ENCODE data around the gene PIP4K2B. TPM values are rescaled to one million over a fixed set of nuclear protein-coding genes. Genes with fewer than 3 reads are reported as not detected.

Gene PIP4K2B
- total and polyA plus RNA-seq, 9 of the 15 experiments (the other 6 are each of a cell fraction or from before 2014, with no cell fraction given) = 3.7 to 29.9 (median 23.0) TPM

DNA sequence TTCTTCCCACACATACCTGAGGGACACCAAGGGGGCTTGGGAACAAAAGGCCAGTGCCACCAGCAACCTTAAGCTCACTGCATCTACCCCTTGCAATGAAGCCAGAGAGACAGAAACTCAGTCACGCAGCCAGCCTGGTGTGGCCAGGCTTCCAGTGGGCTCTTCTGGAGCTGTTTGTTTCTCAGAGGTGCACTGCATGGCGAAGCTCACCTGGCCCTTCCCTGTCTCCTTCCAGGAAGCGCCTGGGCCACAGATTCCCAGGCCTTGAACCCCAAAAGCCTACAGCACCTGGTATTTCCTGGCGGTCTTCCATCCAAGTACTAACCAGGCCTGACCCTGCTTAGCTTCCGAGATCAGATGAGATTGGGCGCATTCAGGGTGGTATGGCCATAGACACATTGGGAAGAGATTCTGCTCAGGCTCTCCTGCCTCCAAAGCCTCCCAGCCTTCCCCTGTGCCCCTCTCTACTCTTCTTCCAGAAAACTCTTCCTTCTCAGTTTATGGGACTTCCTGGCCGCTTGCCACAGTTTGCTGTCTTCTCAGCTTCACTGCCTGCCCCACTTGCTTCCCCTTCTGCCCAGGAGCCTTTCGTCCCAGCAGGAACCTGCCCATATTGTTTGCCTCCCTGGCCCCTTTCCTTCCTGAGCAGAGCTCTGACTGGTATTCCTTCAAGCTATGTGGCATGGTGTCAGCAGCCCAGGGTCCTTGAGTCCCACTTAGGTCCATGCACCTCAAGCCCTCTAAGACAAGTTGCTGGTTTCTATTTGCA, 67.6 kb downstream of the PIP4K2B start:
- ChIA-PET POLR2A (interaction anchor here (0.6 to 1.8 kb wide), 13 partner anchors 11 to 297 kb away, joined by 3 to 6 read pairs (median 3); partner anchors contain the start of gene MLLT6), CTCF (ENCODE audit: low intra/inter-chr PET ratio) (interaction anchor here (1.1 kb wide), 1 partner anchor 55 kb away, joined by 3 read pairs; no protein-coding TSS in a partner anchor)
- H3K9me3 ChIP-seq (replicated peaks; ENCODE audit: control insufficient read depth, insufficient read depth, low read depth, low read length) = no peaks in the 10 kb centered on the region
- H3K27ac ChIP-seq (ENCODE audit: extremely low read depth, low read depth, low read length) = peak overlapping the region; percentile 49; the same call in 1 of the 3 replicates
- peaks cover 49% of the 10 kb centered on the region; the same call in 2 of the 3 replicates for H3K36me3 ChIP-seq (ENCODE audit: control insufficient read depth, insufficient read depth, low read length)
- H3K9ac ChIP-seq (ENCODE audit: insufficient read depth in 1 of 2, low read depth in 2 of 2, low read length in 2 of 2) = peak overlapping the region; percentile 65 to 96
- no TSS peak for BruUV-seq (replicated peaks)
- peak overlapping the region; percentile 55; the same call in 1 of the 2 replicates for H3K4me3 ChIP-seq
- FAIRE-seq (no peak), ATAC-seq (no peak), DNase-seq (ENCODE audit: extremely low read depth in 1 of 4, low spot score in 3 of 4) (no peak)
- intact Hi-C loops (cut with micrococcal nuclease) = no loop called here
- TF ChIP-seq TCF7 (IDR thresholded peaks at IDR 0.05; ENCODE audit: borderline replicate concordance) (no peak), NFIC (IDR thresholded peaks at IDR 0.05) (peak; percentile 44; the same call in 1 of the 2 replicates)
- H3K79me2 ChIP-seq (ENCODE audit: control insufficient read depth, insufficient read depth, low read length) = peaks cover 24% of the 10 kb centered on the region
- H3K4me2 ChIP-seq (ENCODE audit: insufficient read depth, low read length) = peak overlapping the region; percentile 88
- 75% methylated on average over 8 of the region's 8 CpGs for WGBS (ENCODE audit: insufficient coverage, low coverage, missing lambda C conversion rate)
- in situ Hi-C loops (cut with MboI) = loop anchor here (5.0 kb wide), 1 partner anchor 54 kb away; no protein-coding TSS in a partner anchor
- peaks cover 3% of the 10 kb centered on the region for H3K9me1 ChIP-seq (ENCODE audit: control insufficient read depth, insufficient read depth, low read length)
- peaks cover 43 to 76% of the 10 kb centered on the region in 2 experiments for H3K4me1 ChIP-seq (replicated peaks in 1 of 2; ENCODE audit: control insufficient read depth in 2 of 2, insufficient read depth in 2 of 2, low read length in 2 of 2)
- 0 out of 2 replicates have a peak, but pooled peaks cover 3% of the 10 kb centered on the region for H4K20me1 ChIP-seq (replicated peaks; ENCODE audit: control insufficient read depth, insufficient read depth, low read length)
- no peaks in the 10 kb centered on the region for H3K27me3 ChIP-seq (ENCODE audit: control insufficient read depth in 2 of 2, insufficient read depth in 2 of 2, low read length in 2 of 2)
- H2AFZ ChIP-seq (ENCODE audit: low read depth, low read length) = no peak overlapping the region
